AG04449 (cell line): ENCODE results near the gene XRCC3.

Experiments used
- CTCF ChIA-PET: fragments of 350-600 bp; formaldehyde crosslinking; extraction: SDS; loops from one replicate; lab custom pipeline; 2021; ENCODE audit warnings: antibody characterized with exemption; lab: Yijun Ruan, JAX
- POLR2A ChIA-PET: fragments of 400-600, 350-600 bp; formaldehyde crosslinking; extraction: SDS; loops from one replicate; lab custom pipeline; 2020; ENCODE audit warnings: antibody characterized with exemption, inconsistent platforms; lab: Yijun Ruan, JAX
- DNase-seq: peaks from one replicate; pipeline ENCODE4 v3.0.0-alpha.2; 2010; ENCODE audit warnings: low read depth, low spot score
- H3K4me3 ChIP-seq: 2 replicates; pipeline ENCODE4 v1.5.1; 2011; ENCODE audit warnings: low read depth, mild to moderate bottlenecking, control low read depth, low read length
- TF ChIP-seq, protein P1 (sequence below): IDR thresholded peaks from one replicate; pipeline ENCODE4 v1.5.1; 2011; ENCODE audit warnings: mild to moderate bottlenecking, moderate library complexity, low read length, control low read depth, inconsistent platforms; ENCODE audit not compliant: insufficient read depth; ENCODE audit errors: missing control alignments

The XRCC3 gene

DNA sequence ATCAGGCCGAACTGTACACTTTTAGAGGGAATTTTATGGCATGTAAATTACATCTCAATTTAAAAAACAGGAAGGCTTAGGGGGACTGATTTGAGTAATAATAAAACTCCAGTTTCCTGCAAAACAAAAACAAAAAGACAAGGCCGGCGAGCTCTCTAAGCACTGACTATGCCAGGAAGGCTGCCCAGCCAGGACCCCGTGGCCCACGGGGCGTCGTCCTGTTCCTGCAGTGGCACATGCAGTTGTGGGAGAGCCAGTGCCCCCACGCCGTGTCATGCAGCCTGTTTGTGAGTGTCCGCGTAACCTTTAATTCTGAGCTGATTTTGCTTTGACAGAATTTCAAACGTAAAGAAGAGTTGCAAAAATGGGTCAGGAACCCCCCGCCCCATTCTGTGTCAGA lies 10.5 kb downstream of the XRCC3 start:
- H3K4me3 ChIP-seq = no peak overlapping the region
- POLR2A ChIA-PET = interaction anchor here (0.5 kb wide), 1 partner anchor 40 kb away, joined by 3 read pairs; no protein-coding TSS in a partner anchor
- TF ChIP-seq, protein P1, sequence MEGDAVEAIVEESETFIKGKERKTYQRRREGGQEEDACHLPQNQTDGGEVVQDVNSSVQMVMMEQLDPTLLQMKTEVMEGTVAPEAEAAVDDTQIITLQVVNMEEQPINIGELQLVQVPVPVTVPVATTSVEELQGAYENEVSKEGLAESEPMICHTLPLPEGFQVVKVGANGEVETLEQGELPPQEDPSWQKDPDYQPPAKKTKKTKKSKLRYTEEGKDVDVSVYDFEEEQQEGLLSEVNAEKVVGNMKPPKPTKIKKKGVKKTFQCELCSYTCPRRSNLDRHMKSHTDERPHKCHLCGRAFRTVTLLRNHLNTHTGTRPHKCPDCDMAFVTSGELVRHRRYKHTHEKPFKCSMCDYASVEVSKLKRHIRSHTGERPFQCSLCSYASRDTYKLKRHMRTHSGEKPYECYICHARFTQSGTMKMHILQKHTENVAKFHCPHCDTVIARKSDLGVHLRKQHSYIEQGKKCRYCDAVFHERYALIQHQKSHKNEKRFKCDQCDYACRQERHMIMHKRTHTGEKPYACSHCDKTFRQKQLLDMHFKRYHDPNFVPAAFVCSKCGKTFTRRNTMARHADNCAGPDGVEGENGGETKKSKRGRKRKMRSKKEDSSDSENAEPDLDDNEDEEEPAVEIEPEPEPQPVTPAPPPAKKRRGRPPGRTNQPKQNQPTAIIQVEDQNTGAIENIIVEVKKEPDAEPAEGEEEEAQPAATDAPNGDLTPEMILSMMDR = no peak
- CTCF ChIA-PET = no interaction called here
- no peak for DNase-seq

DNA sequence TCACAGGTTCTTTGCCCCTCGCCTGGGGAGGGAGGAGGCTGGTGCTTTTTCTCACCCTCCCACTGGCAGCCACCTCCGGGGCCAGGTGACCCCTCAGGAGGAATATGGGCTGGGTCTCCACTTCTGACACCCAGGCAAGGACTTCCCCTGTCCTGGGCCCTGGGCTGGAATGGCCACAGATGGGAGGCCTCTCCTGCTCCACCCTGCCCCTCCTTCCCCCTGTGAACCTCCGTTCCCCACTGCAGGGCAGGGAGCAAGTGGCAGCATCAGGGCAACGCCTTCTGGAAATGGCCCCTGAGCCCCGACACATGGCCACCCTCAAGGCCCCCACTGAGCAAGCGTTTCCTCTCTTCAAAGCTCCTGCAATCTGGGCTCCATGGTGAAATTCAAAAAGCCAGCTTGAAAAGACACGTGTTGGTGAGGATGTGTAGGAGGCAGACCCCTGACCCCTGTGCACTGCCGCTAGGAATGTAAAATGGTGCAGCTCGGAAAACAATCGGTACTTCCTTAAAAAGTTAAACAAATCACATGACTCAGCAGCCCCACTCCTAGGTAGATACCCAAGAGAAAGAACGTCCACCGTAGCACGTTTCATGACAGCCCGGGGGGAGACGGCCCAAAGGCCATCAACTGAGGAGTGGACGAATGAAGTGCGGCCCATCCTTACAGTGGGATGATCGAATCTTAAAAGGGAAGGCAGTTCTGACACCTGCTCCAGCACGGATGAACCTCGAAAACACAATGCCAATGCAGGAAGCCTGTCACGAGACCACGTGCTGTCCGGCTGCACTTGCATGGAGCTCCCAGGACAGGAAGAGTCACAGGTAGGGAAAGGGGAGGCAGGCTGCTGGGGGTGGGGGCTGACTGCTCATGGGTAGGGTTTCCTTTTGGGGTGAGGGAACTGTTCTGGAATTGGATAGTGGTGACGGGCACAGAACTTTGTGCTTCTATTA lies 11.5 kb downstream of the XRCC3 start:
- H3K4me3 ChIP-seq = no peak overlapping the region
- ChIA-PET CTCF (interaction anchor here (1.3 kb wide), 1 partner anchor 9 kb away, joined by 4 read pairs; no protein-coding TSS in a partner anchor), POLR2A (interaction anchor here (0.6 kb wide), 1 partner anchor 11 kb away, joined by 3 read pairs; no protein-coding TSS in a partner anchor)
- TF ChIP-seq, protein P1 = no peak
- DNase-seq = no peak

DNA sequence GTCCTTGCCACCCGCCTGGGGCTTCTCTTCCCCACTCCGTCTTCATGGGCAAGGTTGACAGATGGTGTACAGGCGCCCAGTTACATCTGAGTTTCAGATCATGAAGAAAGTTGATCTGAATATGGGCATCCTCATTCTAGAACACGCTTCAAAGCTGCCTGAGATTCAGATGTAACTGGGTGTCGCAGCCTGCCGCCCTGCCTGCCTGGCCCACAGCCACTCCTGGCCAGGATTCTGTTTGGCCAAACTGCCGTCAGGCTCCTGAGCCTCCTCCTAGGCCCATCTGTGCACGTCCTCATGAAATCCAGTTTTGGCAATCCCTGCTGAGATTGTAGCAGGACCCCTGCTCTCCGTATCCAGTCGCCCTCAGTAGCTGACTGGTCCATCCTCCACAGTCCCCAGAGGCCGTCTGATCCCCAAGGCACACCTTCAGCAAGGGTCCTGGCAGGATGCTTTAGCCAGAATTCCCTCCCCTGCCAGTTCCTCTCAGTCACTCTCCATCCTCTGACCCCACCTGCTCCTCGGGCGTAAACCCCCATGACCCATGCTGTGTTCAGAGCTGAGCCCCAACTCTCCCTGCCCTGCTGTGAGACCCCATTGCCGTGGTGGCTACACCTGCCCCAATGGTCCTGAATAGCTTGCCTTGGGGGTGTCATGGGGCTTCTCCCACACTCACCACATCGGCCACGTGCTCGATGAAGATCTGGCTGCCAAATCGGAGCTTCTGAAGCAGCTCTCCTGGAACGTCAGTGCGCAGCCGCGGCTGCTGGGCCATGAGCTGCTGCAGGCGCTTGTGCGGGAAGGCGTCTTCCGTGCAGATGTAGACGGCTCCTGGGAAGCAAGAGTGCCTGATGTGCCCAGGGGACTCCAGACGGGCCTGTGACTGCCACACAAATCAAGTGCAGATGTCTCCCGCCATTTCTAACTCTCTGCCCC lies 12.5 kb downstream of the XRCC3 start:
- CTCF ChIA-PET = interaction anchor here (0.9 to 1.3 kb wide), 2 partner anchors 9 to 88 kb away, joined by 3 to 4 read pairs; no protein-coding TSS in a partner anchor
- no peak for DNase-seq

DNA sequence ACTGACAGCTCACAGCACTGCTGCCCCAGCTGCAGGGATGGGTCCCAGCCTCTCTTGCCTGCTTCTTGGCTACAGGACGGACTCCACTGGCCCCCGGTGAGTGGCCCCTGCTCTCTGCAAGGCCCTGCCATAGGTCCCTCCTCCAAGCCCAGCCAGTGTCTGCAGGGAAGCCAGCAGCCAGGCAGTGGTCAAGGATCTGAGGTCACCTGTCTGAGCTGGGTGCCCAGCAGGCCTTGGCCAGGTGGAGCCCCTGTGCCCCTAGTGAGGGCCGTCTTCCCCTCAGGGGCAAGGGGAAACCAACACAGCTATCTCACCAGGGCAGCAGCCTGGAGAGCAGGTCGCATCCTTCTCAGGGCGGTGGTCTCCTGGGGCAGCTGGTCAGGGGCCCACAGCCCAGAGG lies 13.2 kb downstream of the XRCC3 start:
- ChIA-PET CTCF (interaction anchor here (0.9 kb wide), 1 partner anchor 87 kb away, joined by 3 read pairs; no protein-coding TSS in a partner anchor), POLR2A (interaction anchor here (1.1 kb wide), 1 partner anchor 13 kb away, joined by 3 read pairs; the partner anchor contains the start of genes XRCC3 and ZFYVE21)
- TF ChIP-seq, protein P1 = no peak
- no peak overlapping the region for H3K4me3 ChIP-seq
- no peak for DNase-seq

More for the DNA sequence above, 12.5 kb downstream of the XRCC3 start:
- POLR2A ChIA-PET = interaction anchor here (0.6 to 1.1 kb wide), 2 partner anchors 12 to 13 kb away, joined by 3 read pairs; partner anchors contain the start of genes XRCC3 and ZFYVE21
- H3K4me3 ChIP-seq = no peak overlapping the region
- TF ChIP-seq, protein P1 = no peak

DNA sequence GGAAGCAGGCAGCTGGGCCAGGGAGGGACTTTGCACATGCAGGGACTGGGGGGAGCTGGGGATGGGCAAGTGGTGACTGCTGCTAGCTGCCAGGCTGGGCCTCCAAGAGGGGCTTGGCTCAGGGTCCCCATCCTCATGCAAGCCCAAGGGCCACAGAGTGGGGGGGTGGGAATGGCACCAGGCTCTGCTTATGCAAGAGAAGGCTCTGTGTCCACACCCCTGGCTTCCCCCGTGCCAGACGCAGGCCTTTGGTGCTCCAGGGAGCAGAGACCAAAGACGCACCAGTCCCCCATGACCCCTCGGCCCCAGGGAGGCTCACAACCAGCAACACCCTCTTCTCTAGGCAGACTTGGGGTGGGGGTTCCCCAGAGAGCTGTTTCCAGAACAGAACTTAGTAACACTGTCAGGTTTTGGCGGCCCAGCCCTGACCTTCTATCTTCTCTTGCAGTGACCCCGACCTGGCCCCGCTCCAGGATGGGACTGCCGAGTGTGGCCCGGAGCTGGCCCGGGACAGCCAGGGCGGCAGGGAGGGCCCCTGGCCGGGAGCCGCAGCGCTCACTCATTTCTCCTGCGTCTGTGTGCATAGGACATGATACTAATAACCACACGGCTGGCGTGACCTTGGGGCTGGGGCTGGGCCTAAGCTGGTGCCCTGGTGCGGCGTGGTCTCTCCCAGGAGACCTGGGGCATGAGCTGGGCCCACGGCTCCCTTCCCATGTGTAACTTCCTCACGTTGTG lies 14.3 kb downstream of the XRCC3 start:
- DNase-seq = no peak
- ChIA-PET POLR2A (no interaction called here), CTCF (no interaction called here)
- TF ChIP-seq, protein P1 = no peak
- H3K4me3 ChIP-seq = no peak overlapping the region
